Thoracic aorta (tissue), 2 donors: ENCODE results near the gene PSG1. TPM values are rescaled to one million over a fixed set of nuclear protein-coding genes. Genes with fewer than 3 reads are reported as not detected.
"Not testable (repeated sequence)": the region's sequence is repeated elsewhere in the genome, so short reads cannot be mapped to it uniquely, and the experiment has no call there.

Experiments
- ATAC-seq: fragments of 150-250 bp; one replicate; pipeline ENCODE4 v1.8.0; 2017; ENCODE audit warnings: low read depth; ENCODE audit not compliant: insufficient number of reproducible peaks, low FRiP score
- DNase-seq: peaks from one replicate; pipeline ENCODE4 v3.0.0-alpha.2; 2020; ENCODE audit warnings: low spot score
- H3K27ac ChIP-seq, 2 donors: fragments of 200-600 bp; sonication (generic); 1 replicate in 1 of 2; 2 replicates in 1 of 2; pipeline ENCODE4 v1.5.1; 2016; ENCODE audit warnings: mild to moderate bottlenecking in 2 of 2, moderate library complexity in 2 of 2
- H3K27me3 ChIP-seq: fragments of 200-600 bp; sonication (generic); replicated peaks from 2 replicates; pipeline ENCODE4 v1.6.0; 2016; ENCODE audit warnings: mild to moderate bottlenecking; ENCODE audit not compliant: insufficient read depth
- H3K36me3 ChIP-seq: fragments of 200-600 bp; sonication (generic); one replicate; pipeline ENCODE4 v1.5.1; 2016
- H3K4me1 ChIP-seq, 2 donors: fragments of 200-600 bp; sonication (generic); 1 replicate in 1 of 2; 2 replicates in 1 of 2; pipeline versions ENCODE4 v1.5.1 to v1.6.0; 2016; ENCODE audit warnings: low read depth in 2 of 2, mild to moderate bottlenecking in 1 of 2; ENCODE audit not compliant: control insufficient read depth in 1 of 2
- H3K4me3 ChIP-seq: fragments of 200-600 bp; sonication (generic); 2 replicates; pipeline ENCODE4 v1.5.1; 2016; ENCODE audit warnings: mild to moderate bottlenecking
- H3K9me3 ChIP-seq: fragments of 200-600 bp; sonication (generic); 2 replicates; pipeline ENCODE4 v1.5.1; 2016
- CTCF ChIP-seq: fragments of 200-600 bp; sonication (generic); IDR thresholded peaks from one replicate; pipeline ENCODE4 v1.5.1; 2019; ENCODE audit warnings: antibody characterized with exemption
- total RNA-seq, 2 donors: library from RNA; depleted of rRNA; stranded (reverse); fragments of >200 nt; gene quantifications; one replicate each; pipeline versions ENCODE4 v1.1.0 to v1.2.3, GENCODE V29; 2016

PSG1 gene
- total RNA-seq, 2 donors from 2014 or later: not detected

GRCh38 chr19:42846597-42846996, 32.9 kb downstream of the PSG1 start:
- no peak for DNase-seq
- Histone ChIP-seq H3K4me3 (no peak overlapping the region), H3K36me3 (no peaks in the 10 kb centered on the region), H3K27ac (no peak overlapping the region), H3K9me3 (no peaks in the 10 kb centered on the region), H3K27me3 (no peaks in the 10 kb centered on the region), H3K4me1 (no peaks in the 10 kb centered on the region)
- ATAC-seq: no peak
- TF ChIP-seq CTCF: no peak

GRCh38 chr19:42843631-42844030, 35.9 kb downstream of the PSG1 start:
- not testable (repeated sequence) for H3K9me3 ChIP-seq, H3K27ac ChIP-seq, H3K4me1 ChIP-seq, DNase-seq, H3K27me3 ChIP-seq, ATAC-seq, H3K4me3 ChIP-seq, H3K36me3 ChIP-seq

GRCh38 chr19:42832746-42833442, 46.6 kb downstream of the PSG1 start:
- DNase-seq, H3K9me3 ChIP-seq, ATAC-seq, H3K27ac ChIP-seq, H3K36me3 ChIP-seq, H3K4me3 ChIP-seq, H3K4me1 ChIP-seq, H3K27me3 ChIP-seq: not testable (repeated sequence)

GRCh38 chr19:42832023-42832680, 47.4 kb downstream of the PSG1 start:
- H3K4me1 ChIP-seq, H3K9me3 ChIP-seq, H3K27ac ChIP-seq, DNase-seq, ATAC-seq, H3K36me3 ChIP-seq, H3K4me3 ChIP-seq, H3K27me3 ChIP-seq: not testable (repeated sequence)

- no peak overlapping the region for H3K27ac ChIP-seq
- H3K36me3 ChIP-seq: no peaks in the 10 kb centered on the region
- no peak for ATAC-seq
- TF ChIP-seq CTCF: no peak
- DNase-seq: no peak
- no peaks in the 10 kb centered on the region for H3K9me3 ChIP-seq
- no peaks in the 10 kb centered on the region for H3K4me1 ChIP-seq
- no peak overlapping the region for H3K4me3 ChIP-seq
- H3K27me3 ChIP-seq: no peaks in the 10 kb centered on the region
Measured at GRCh38 chr19:42831221-42832019, 48.1 kb downstream of the PSG1 start.

GRCh38 chr19:42821306-42821977, 58.1 kb downstream of the PSG1 start:
- not testable (repeated sequence) for DNase-seq, H3K9me3 ChIP-seq, H3K4me3 ChIP-seq, H3K4me1 ChIP-seq, H3K36me3 ChIP-seq, H3K27ac ChIP-seq, H3K27me3 ChIP-seq, ATAC-seq

GRCh38 chr19:42819960-42820650, 59.4 kb downstream of the PSG1 start:
- H3K9me3 ChIP-seq, DNase-seq, H3K27ac ChIP-seq, H3K4me1 ChIP-seq, H3K4me3 ChIP-seq, H3K36me3 ChIP-seq, ATAC-seq, H3K27me3 ChIP-seq: not testable (repeated sequence)
